NCI-H2227 (cell line): ENCODE measurements around the gene EFNA3.

Source experiments
- DNase-seq: peaks from one replicate; lab custom pipeline; 2025; ENCODE audit not compliant: unreplicated experiment; lab: John Stamatoyannopoulos, UW

EFNA3 gene

DNA sequence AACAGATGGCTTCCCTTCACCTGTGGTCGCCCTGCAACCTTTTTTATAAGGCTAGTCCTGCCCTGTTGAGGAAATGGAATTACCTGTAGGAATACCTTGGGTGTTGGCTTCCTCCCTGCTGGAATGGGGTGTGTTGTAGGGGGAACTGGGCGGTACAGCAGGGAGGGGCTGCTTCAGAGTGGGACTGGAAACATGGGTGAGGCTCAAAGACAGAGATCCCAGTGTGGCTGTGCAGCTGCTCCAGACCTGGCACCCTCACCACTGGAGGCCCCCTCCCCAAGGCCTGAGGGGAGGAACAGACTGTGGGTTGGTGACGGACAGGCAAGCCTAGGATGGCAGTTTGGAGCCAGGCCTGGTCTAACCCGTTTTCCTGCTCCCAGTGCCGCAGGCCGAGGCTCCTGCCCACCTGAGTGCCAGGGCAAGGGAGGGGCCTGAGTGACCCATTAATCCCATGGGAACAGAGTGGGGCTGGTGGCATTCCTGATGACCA is 4.5 kb downstream of the EFNA3 start:
- no peak for DNase-seq

DNA sequence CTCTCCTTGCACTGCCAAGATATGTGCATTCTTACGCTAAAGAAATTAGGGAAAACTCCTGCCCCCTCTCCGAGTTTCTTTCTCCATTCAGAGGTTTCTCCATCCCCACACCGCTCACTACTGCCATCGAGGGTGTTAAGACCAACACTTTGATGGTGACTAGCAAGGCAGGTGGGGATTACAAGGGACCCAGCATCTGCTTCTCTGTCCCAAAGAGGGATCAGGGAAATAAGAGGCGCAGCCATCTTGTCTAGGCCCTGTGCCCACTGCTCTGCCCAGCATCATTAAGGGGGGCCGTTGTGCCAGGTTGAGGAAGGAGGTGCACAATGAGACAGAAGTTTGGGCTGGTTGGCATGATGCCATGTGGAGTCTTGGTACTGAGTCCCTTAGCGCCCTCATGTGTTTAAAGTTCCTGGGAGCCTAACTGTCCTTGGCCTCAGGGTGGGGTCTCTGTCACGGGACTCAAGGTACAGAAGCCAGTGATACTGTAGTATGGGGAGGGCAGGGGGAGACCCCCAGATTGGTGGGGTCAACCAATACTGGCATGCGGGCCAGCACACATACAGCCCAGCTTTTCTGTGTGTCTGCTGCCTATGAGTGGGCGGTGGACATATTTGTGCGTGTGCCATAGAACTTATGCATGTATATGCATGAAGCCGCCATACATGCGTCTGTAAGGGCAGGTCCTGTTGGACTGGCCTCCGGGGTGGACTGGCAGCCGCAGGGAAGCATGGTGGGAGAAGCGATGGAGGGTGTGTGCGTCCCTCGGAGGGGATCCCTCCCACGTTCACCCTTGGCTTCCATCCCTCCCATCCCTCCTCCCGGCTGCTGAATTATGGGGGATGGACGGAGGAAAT is 5.5 kb downstream of the EFNA3 start:
- peak; percentile 58 for DNase-seq

DNA sequence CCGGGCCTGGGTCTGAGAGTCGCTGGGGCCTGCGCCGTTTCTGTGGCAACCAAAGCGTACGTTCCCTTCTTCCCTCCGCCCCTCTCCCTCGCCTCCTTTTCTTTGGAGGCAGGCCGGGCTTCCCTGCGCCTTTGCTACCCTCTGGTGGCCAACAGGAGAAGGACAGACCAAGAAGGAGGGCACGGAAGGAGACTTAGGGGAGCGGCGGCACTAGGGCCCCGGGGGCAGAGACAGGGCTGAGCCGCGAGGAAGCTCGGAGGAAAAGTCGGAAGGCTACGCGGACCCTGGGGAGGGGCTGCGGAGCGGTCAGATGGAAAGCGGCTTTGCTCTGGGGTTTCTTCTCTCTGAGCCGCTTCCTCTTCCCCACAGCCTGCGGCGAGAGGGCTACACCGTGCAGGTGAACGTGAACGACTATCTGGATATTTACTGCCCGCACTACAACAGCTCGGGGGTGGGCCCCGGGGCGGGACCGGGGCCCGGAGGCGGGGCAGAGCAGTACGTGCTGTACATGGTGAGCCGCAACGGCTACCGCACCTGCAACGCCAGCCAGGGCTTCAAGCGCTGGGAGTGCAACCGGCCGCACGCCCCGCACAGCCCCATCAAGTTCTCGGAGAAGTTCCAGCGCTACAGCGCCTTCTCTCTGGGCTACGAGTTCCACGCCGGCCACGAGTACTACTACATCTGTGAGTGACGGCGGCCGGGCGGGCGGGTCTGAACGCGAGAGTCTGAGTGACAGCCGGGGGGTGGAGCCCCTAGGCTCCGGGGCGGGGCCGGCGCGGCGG is 6.3 kb downstream of the EFNA3 start:
- peak; percentile 98 for DNase-seq

DNA sequence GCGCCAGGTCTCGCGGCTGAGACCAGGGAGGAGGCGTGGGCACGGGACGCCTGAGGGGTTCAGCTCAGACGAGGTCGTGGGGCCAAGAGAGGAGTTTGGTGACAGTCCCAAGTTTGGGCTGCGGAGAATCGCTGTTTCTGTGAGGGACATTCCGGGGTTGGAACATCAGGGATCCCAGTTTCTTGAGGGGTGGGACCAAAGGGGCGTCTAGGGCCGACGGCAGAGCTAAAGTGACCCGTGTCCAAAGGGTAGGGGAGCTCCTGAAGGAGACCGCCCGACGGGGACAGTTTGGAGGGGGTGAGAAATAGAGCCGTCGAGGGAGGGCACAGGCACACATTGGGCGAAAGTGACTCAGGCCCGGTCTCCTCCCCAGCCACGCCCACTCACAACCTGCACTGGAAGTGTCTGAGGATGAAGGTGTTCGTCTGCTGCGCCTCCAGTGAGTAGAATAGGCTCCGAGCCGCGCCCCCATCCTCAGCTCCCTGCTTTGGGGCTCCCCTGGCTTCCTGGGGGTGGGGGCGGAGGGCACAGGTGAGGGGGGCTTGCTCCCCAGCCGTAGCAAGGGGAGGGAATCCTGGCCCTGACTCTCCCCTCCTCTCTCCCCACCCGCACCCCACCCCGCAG is 7.0 kb downstream of the EFNA3 start:
- peak; percentile 63 for DNase-seq

DNA sequence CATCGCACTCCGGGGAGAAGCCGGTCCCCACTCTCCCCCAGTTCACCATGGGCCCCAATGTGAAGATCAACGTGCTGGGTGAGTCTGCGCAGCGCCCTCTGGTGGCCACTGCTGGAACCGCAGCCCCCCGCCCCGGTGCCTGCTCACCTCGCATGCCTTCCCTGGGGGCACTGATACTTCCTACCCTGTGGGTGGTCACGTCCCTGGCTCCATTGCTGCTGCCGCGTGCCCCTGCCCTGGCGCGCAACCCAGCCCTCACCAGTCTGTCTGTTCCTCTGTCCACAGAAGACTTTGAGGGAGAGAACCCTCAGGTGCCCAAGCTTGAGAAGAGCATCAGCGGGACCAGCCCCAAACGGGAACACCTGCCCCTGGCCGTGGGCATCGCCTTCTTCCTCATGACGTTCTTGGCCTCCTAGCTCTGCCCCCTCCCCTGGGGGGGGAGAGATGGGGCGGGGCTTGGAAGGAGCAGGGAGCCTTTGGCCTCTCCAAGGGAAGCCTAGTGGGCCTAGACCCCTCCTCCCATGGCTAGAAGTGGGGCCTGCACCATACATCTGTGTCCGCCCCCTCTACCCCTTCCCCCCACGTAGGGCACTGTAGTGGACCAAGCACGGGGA is 7.6 kb downstream of the EFNA3 start:
- peak; percentile 78 for DNase-seq

DNA sequence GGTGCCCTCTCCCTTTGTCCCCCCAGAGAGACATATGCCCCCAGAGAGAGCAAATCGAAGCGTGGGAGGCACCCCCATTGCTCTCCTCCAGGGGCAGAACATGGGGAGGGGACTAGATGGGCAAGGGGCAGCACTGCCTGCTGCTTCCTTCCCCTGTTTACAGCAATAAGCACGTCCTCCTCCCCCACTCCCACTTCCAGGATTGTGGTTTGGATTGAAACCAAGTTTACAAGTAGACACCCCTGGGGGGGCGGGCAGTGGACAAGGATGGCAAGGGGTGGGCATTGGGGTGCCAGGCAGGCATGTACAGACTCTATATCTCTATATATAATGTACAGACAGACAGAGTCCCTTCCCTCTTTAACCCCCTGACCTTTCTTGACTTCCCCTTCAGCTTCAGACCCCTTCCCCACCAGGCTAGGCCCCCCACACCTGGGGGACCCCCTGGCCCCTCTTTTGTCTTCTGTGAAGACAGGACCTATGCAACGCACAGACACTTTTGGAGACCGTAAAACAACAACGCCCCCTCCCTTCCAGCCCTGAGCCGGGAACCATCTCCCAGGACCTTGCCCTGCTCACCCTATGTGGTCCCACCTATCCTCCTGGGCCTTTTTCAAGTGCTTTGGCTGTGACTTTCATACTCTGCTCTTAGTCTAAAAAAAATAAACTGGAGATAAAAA is 8.4 kb downstream of the EFNA3 start:
- DNase-seq: no peak

DNA sequence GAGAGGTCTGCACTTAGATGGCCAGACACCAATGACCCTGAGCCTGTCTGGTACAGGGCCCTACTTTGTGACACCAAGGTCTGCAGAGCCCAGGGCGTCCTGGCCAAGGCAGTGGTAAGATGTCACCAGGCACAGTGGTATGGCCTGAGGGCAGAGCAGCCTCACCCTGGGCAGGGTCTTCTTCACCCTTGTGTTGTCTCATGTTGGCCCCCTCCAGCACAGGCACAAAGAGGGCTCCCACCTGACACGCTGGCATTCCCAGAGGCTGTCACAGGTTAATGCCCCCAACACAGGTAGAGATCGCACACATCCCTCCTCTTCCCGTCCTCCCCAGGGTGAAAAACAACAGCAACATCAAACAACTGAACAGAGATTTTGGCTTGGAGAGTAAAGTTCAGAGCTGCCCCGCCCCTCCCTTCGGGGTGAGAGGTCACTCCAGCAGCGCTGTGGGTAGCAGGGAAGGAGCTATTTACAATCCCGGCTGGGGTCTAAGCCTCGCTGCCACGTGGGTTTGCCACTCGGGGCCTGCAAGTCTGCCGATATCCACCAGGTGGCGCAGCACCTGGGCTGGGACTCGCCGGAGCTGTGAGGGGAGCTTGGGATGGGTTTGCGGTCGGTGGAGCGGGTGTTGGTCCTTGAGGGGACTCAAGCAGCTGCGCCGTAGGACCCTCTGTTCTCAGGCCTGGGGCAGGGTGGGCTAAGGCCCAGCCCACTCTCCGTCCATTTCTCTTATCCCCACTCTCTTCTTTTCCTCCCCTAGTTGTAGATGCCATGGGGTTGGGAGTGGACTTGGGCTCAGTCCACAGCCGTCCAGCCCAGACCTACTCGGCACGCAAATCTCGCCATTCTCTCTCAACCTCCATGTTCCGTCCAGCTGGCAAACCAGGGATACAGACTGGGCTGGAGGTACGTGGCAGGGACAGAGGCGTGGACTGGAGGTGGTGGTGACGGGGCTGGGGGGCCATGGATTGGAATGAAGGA is 12.7 kb downstream of the EFNA3 start:
- peak; percentile 93 for DNase-seq

DNA sequence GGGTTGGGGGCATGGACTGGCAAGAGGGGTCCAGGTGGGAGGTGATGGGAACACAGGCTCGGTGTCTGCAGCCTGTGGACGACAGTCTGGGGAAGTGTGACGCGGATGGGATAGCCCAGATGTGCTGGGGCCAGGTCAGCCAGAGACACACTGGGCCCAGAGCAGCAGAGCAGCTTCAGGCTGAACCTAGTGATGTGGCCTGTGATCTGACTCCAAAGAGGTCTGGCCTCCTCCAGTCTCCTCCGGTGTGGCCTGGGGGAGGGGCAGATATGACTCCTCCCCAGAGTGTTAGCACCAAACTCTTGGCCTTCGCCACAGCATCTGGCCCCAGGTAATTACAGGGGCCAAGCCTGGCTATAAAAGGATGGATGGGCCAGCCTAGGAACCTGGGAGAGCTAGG is 13.5 kb downstream of the EFNA3 start:
- DNase-seq: no peak

DNA sequence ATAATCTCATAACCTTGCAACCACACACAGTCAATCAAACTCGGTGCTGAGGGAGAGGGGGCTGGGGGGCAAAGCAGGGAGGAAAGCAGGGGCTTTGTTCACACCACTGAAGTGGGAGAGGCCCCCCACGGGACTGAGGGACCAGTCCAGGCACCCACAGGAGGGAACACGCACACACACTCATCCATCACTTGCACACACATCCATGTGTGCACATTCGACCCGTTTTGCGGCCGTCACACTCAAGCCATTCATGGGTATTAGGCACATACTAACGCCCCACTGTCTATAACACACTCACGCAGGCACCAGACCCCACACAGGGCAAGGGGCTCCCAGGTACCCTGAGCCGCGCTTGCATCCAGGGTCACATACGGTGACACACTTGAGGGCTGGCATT is 14.0 kb downstream of the EFNA3 start:
- no peak for DNase-seq

DNA sequence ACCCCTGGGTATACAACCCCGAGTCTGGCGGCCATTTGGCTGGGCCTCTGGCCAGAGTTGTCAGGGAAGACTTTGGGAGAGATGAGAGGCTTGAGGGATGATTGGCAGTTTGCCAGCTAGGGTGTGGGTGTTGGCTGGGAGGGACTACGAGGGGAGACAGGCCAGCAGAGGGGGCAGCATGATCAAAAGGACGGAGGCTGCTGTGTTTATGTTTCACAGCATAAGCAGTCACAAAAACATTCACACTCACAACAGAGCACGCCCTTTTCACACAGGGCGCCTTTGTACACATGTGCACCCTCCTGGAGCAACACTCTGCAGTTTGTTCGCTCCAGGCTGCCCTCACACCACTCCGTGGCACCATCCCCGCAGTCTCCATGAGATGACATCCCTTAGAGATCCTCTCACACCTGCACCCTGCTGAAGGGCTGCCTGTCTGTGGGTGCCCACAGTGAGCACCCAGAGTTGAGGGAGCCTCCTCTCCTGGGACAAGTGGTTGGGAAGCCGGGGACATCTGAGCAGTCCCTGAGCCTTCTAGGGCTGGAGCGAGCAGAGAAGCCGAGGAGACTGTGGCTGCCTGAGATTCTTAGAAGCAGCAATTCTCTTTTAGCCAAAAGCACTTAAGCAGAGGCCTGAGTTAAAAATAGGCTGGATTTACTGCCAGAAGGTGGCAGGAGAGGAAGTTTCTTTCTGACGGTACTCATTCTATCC is 15.4 kb downstream of the EFNA3 start:
- DNase-seq: peak; percentile 90

DNA sequence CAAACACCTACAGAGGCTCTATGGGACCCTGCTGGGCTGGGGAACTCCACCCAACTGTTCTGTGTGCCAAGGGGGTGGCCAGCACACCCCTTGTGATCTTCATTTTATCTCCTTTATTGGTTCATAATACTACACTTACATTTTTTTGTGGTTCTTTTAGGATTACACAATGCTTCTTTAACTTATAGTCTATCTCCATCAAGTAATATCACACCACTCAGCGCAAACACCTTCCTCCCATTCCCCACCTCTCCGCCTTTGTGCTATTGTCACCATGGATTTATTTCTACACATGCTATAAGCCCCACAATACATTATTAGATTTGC is 15.9 kb downstream of the EFNA3 start:
- DNase-seq: no peak

DNA sequence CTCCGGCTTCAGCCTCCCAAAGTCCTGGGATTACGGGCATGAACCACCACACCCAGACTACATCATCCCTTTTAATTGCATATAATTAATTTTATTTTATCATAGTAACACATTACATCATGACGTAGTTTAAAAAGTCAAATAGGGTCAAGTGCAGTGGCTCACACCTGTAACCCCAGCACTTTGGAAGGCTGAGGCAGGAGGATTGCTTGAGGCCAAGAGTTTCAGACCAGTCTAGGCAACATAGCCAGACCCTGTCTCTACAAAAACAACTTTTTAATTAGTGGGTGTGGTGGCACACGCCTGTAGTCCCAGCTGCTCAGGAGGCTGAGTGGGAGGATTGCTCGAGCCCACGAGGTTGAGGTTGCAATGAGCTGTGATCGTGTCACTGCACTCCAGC is 20.7 kb downstream of the EFNA3 start:
- no peak for DNase-seq

DNA sequence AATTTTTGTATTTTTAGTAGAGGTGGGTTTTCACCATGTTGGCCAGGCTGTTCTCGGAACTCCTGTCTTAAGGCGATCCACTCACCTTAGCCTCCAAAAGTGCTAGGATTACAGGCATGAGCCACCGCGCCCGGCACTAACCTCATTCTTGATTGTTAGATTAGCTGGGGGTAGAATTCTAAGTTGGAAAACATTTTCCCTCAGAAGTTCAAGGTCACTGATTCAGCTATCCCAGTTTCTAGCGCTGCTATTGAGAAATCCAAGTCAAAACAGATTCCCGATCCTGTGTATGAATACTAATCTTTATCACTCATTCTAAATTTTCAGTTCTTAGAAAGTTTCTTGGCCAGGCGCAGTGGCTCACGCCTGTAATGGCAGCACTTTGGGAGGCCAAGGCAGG is 24.7 kb downstream of the EFNA3 start:
- no peak for DNase-seq

DNA sequence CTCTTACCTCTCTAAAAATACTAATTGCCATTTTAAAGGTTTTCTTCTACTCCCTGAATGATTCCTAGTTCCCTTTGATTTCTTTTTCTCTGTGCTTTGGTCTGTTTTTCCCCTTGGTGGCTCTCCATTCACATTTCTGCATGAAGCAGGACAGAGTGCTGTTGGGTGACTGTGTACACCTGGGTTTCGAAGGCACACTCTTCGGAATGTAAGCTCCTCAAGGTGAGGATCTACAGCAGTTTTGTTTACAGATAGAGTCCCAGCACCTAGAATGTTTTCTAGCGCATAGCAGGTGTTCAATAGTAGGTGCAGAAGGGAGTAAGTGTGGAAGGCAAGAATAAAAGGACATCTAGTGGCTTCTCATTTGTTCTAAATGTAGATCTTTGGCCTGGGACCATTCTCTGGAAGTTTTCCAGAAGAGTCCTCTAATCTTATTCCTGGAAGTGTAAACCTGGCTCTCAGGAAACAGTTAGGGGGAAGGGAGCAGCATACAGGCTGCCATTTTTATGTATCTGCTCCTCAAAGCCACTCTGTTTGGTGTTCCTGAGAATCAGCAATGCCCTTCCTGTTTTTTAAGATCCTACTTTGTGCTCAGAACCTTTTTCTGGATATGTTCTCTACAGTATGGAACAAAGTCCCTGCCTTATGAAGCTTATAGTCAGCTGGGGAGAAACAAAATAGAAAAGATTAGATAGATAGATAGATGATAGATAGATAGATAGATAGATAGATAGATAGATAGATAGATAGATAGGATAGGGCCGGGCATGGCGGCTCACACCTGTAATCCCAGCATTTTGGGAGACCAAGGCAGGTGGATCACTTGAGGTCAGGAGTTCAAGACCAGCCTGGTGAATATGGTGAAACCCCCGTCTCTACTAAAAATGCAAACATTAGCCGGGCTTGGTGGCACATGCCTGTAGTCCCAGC is 26.2 kb downstream of the EFNA3 start:
- DNase-seq: no peak

DNA sequence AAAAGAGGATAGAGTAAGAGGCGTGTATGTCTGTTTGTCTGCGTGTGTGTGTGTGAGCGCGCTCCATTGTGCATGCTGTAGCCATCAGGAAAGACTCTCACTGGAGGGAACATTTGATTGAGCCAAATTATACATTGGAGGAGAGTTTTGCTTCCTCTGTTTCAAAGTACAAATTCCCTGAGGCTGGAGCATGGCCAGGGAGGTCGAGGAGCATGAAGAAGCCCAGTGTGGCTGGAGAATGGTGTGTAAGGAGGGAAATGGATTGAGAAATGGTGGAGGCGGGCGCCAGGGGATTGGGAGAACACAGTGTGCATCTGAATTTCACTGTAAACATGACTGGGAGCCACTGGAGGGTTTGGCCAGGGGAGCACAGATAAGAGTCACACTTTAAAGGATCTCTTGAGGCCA is 27.0 kb downstream of the EFNA3 start:
- DNase-seq: peak; percentile 73

DNA sequence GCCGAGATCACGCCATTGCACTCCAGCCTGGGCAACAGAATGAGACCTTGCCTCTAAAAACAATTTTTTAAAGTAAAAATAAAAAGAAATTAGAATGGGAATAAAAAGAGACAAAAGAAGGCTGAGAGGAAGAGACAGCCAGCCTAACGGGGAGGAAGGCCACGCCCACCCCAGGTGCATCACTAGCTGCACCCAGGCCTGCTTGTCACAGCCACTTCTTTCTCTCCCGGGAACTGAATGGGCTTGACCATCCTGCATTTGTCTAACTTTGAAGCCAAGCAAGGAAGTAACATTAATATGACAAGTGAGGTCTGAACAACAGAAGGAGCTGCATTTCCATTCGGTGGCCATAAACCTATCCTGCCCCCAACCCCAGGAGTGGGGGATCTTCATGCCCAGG is 28.2 kb downstream of the EFNA3 start:
- no peak for DNase-seq

DNA sequence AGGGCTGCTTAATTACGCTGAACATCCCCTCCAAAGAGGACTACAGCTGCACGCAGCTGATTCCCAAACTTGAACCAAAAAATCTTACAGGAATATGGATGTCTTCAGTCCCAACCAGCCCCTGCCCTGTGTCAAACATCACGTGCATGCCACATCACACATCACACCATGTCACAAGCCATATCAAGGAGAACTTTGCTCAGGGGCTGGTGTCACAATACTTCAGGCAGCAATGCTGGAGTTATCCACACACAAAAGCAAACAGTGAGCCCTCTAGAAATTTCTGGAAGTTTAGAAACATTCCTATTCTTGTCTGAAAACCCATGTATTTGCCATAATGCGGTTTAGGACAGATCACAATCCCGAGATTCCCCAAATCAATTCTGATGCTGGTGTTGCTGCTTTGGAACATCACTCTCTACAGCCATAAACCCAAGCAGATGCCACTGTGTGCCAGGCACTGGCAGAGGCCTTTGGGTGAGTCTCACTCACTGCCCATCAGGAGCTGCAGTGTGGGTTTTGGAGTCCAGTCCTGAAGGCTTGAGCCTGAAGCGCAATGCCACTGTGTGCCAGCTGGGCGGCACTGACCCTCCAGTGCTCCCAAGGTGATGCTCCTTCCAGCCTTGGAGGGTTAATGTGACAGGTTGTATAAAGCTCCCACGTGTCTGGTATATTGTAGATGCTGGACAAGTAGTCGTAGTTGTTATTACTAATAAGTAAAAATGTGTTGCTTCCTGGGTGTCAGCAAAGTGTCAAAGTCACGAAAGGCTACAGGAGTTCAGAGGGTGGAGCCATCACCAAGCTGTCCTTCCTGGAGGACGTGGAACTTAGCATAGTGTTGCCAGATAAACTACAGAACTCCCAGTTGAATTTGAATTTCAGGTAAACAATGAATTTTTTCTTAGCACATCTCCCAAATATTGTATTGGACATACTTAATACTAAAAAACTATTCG is 28.9 kb downstream of the EFNA3 start:
- DNase-seq: no peak
